Skeletal muscle cell (primary cell): ENCODE results near the gene SLC8A3.
A peak's percentile ranks its signal among the peaks of the same experiment; 100 is the strongest.
"Not testable (repeated sequence)": the region's sequence is repeated elsewhere in the genome, so short reads cannot be mapped to it uniquely, and the experiment has no call there.

Source experiments
- DNase-seq: peaks from one replicate; pipeline ENCODE4 v3.0.0-alpha.2; 2010; ENCODE audit warnings: low read depth
- H3K4me3 ChIP-seq: 2 replicates; pipeline ENCODE4 v1.5.1; 2011; ENCODE audit warnings: low read depth, mild to moderate bottlenecking, control low read depth, low read length, moderate library complexity

SLC8A3 gene, protein sequence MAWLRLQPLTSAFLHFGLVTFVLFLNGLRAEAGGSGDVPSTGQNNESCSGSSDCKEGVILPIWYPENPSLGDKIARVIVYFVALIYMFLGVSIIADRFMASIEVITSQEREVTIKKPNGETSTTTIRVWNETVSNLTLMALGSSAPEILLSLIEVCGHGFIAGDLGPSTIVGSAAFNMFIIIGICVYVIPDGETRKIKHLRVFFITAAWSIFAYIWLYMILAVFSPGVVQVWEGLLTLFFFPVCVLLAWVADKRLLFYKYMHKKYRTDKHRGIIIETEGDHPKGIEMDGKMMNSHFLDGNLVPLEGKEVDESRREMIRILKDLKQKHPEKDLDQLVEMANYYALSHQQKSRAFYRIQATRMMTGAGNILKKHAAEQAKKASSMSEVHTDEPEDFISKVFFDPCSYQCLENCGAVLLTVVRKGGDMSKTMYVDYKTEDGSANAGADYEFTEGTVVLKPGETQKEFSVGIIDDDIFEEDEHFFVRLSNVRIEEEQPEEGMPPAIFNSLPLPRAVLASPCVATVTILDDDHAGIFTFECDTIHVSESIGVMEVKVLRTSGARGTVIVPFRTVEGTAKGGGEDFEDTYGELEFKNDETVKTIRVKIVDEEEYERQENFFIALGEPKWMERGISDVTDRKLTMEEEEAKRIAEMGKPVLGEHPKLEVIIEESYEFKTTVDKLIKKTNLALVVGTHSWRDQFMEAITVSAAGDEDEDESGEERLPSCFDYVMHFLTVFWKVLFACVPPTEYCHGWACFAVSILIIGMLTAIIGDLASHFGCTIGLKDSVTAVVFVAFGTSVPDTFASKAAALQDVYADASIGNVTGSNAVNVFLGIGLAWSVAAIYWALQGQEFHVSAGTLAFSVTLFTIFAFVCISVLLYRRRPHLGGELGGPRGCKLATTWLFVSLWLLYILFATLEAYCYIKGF

DNA sequence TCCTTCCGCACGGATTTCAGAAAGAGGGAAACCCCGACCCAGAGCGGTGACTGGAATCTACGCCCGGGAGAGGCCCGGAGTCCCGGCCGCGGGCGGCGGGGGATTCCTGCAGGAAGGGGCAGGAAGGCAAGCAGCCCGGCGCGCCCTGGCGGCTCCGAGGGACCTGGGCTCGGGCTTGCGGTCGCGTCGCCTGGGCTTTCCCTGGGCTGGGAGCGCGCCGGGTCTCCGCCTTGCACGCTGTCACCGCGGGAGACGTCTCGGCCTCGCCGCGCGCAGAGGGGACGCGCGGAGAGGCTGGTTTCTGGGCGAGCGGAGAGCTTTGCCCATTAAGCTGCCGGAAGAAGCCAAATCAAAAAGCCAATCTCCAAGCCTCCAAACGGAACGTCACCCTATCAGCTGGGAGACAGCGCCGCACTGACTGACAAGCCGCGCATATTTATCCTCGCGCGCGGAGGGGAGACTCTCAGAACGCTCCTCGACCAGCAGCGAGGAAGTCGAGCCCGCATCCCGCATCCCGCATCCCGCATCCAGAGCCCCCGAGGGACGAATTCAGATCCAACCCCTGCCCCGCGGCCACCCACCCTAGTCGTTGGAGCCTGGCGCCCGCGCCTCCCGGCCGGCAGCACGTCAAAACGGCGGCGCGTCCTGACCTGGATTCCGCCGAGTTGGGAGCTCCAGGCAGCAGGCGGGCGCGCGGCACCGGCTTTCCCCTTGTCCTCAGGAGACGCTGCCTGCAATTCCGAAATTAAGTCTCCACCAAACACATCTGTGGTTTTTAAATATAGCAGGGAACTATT lies at the start of gene SLC8A3:
Gene SLC8A3 (minus strand): TSS at position 293 of the 797 bp plus-strand sequence. CDS start 20,529 bp downstream, outside the sequence.
- DNase-seq = no peak
- H3K4me3 ChIP-seq = peak within 1 kb of the TSS; percentile 66

DNA sequence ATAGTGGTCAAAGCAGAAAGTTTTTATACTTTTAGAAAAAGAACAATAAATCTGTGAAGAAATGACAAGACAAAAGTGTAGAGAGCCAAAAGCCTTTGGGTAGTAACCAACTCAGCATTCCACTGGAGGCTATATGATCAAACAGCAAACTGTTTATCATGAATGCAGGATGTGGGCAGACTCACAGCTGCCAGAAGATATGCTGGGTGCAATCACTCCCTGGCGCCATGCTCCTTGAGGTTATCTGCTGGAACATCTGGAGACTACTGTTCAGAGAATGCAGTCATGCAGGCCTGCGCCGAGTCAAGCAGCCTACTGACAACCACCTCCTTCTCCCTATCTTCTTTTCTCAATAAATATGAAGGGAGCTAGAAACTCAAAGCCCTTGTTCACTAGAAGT lies 49.0 kb upstream of the SLC8A3 start:
- no peak overlapping the region for H3K4me3 ChIP-seq
- no peak for DNase-seq

DNA sequence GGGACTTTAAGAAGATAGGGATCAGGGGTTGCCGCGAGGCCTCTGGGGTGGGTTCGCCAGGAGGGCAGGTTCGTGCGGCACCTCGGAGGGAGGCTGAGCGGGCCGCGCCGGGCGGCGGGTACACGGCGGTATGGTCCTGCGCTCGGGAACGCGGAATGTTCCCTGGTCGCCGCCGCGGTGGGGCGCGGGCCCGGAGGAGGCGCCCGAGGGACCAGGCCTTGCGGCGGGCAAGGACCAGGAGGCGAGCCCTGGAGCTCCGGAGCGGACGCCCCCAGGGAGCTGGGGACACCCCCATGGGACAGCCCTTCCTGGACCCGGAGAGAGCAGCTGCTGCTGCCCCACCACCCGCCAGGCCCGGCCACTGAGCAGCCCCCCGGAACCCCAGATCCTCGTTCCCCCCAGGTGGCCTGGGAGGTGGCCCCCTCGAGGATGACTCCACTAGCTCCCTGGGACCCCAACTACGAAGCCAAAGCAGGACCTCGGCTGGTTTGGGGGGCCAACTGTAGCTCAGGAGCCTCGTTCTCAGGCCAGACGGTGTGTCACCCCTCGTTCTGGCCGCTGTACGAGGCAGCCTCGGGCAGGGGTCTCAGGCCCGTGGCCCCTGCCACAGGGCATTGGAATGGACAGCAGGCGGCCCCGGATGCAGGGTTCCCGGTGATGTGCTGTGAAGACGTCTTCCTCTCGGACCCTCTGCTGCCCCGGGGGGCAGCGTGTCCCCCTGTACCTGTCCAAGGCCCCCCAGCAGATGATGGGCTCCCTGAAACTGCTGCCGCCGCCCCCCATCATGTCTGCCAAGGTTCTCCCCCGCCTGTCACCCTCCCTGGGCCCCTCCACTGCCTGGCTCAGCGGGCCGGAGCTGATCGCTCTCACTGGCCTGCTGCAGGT lies 45.6 kb upstream of the SLC8A3 start:
- H3K4me3 ChIP-seq = no peak overlapping the region
- DNase-seq = no peak

DNA sequence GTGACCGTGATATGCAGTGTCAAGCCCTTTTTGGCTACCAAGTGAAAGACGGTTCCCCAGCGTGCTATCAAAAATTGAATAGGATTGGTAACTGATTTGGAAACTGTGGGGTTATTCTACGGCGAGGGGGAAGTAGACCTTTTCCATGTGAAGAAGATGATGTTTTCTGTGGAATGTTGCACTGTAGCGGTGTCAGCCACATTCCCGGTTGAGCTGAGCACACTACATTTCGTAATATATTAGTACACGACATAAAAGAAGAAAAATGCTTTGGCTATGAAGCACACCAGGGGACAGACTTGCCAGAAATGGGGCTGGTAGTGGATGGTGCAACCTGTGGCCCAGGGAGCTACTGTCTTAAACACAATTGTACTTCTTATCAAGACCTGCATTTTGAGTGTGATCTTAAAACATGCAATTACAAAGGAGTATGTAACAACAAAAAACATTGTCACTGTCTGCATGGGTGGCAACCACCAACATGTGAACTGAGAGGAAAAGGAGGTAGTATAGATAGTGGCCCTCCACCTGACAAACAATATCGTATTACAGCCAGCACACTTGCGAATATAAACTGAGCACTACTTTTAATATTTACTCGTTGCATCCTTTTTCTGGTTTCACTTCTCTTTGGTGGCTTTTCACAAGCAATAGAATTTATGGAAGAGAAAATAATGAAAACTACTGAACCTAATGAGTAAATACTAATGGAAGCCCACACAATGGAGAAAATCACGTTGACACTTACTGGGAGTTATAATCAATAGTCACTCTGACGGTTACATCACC lies 43.2 kb upstream of the SLC8A3 start:
- DNase-seq, H3K4me3 ChIP-seq: not testable (repeated sequence)

DNA sequence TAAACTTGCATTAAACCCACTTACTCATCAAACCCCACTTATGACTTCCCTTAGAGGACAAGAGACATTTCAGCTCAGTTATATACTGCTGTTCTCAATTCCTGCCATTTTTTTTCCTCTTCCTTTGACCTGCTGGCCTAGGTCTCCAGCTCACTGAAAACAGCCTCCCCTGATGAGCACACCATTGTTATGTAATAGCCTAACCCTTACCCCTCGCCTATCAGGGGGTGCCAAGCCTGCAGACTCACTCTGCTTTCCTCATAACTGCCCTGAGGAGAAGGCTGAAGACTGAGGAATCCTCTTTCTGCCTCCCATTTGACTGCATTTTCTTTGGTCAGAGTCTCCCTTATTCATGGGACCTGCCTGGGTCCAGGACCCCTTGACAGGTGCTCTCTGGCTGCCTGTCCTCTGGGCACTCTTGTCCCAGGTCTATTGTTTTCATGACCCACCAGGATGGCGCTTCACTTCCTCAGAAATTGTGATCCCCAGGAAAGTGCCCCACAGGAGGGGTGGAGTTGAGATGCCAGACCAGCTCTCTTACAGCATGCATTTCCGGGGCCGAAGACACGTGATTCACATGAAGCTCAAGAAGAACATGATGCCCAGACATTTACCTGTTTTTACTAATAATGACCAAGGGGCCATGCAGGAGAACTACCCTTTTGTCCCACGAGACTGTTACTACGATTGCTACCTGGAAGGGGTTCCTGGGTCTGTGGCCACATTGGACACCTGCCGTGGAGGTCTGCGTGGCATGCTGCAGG lies 41.3 kb upstream of the SLC8A3 start:
- DNase-seq, H3K4me3 ChIP-seq: not testable (repeated sequence)

DNA sequence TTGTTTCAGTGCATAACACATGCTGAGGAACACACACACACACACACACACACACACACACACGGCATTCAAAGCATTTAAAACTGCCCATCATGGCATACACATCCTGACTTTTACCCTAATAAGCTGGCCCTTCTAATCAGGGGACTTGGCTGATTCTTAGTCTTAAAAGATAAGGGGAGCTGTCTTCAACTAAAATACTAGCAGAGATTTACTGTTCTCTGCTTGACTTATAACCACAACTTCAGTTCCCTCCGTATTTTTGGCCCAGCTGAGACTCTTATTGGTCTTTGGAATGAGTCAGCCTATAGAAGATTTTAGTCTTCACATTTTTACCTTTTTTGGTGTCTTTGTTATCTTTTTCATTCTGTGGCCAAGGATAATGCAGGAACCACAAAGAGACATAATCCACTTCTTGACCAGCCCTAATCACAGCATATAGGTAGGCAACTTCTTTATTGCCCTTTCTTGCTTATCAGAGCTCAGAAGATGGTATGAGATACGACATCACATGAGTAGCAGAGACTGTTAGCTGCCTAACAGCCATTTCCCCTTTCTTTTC lies 25.1 kb upstream of the SLC8A3 start:
- DNase-seq = no peak
- no peak overlapping the region for H3K4me3 ChIP-seq

DNA sequence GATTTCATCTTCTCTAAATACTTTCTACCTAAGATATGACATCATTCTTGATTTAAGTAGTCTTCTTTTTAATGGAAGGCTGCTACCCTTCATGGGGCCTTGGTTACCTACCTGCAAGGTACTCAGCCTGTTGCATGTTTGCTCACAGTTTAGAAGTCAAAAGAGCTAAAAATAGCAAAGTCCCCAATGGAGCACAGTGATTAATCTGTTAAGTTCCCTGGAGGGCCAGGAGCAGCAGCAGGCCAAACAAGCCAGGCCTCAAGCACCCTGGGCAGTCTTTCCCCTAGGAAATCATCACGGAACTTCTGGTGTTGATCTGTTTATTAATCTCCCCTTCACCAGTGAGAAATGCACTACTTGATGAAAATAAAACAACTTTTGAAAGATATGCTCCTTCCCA lies 24.0 kb upstream of the SLC8A3 start:
- H3K4me3 ChIP-seq = no peak overlapping the region
- no peak for DNase-seq

DNA sequence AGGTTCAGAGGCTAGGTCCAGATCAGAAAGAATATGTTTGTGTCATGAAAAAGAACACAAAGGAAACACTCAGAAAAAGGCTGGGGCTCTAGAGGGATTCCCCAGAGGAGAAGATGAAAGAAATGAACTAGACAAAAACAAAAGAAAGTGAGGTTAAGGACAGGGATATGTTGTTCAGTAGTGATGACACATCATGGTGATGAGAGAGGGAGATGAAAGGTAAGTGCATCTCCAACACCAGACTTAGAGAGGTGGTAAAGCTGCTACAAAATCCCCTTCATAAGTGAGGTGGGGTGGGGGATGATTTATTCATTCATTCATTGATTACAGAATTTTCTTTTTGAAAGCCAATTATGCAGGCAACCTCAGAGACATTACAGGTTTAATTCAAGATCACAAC lies 19.6 kb upstream of the SLC8A3 start:
- no peak overlapping the region for H3K4me3 ChIP-seq
- no peak for DNase-seq

DNA sequence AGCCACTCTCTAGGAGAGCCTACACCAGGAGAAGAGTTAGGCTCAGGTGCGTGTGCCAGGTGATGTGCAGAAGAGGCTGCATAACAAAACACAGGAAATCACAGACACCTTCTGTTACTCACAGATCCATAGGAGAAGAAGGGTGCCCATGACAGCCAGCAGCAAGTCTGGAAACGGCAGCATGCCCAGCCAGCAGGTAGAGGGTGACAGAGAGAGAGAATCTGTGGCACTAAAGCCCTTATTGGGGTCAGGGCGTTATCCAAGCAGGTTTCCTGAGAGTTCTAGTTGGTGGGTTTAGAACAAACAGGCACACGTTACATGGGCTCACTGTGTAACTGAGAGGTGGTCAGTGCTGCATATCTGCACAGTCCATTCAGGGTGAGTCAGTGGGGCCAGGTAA lies 14.9 kb upstream of the SLC8A3 start:
- DNase-seq = no peak
- no peak overlapping the region for H3K4me3 ChIP-seq

DNA sequence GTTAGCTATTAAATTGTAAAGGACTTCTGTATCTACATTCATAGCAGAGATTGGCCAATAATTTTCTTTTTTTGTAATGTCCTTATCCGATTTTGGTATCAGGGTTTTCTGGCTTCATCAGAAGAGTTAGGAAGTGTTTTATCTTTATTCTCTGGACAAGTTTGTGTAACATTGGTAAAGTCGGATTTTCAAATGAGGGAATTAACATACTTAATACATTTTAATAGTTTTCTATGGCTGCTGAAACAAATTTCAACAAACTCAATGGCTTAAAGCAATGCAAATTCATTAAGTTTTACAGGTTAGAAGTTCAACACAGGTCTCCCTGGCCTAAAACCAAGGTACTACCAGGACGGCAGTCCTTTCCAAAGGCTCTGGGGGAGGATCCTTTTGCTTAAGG lies 13.2 kb upstream of the SLC8A3 start:
- DNase-seq = no peak
- H3K4me3 ChIP-seq = no peak overlapping the region

DNA sequence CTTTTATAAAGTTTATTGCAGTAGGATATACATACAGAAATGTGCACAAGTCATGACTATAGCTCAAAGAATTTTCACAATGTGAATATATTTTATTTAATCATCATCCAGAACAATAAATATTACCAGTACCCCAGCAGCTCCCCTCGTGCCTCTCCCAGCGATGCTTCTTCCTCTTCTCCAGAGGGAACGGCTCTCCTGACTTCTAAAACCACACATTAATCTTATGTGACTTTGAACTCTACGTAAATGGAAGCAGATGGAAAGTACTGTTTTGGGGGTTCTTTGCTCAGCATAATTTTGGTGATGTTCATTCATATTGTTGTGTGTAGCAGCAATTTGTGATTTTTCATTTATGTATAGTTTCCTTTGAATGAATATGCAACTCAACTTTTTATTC lies 4.6 kb upstream of the SLC8A3 start:
- DNase-seq = no peak
- H3K4me3 ChIP-seq = no peak overlapping the region

DNA sequence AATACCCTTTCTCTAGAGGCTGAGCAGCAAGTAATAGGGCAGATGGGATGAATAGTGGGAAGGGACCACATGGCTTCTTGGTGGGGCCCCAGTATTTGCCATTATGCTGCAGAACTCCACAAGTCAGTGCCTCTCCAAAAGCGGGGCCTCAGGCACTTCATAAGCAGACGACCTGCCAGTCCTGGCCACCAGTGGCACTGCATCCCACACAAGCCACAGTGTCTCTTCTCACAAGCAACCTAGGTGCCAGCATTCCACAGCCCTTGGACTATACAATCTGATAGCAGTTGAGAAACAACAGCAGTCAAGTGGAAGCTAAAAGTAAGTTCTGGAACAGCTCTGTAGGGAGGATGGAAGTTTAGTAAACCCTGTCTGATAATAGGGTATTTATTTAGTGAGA lies 4.2 kb upstream of the SLC8A3 start:
- no peak for DNase-seq
- H3K4me3 ChIP-seq = no peak overlapping the region

DNA sequence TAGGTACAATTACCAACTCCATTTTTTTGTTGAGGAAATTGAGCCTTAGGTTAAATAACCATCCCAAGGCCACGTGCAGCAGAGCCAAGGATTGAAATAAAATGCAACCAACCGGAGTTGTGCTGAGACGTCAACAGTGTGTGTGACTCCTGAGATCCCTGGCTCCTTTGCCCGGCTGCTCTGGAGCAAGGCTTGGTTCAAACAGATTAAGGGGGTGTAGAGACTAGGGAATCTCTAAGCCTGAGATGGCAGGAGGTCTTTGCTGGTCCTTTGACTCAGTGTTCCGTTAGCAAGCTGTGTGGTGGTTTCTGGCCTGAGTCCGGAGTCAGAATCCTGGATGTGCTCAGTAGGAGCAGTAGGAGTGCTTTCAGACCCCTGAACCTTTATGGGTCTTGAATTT lies 1.4 kb upstream of the SLC8A3 start:
- DNase-seq = no peak
- H3K4me3 ChIP-seq = no peak overlapping the region

DNA sequence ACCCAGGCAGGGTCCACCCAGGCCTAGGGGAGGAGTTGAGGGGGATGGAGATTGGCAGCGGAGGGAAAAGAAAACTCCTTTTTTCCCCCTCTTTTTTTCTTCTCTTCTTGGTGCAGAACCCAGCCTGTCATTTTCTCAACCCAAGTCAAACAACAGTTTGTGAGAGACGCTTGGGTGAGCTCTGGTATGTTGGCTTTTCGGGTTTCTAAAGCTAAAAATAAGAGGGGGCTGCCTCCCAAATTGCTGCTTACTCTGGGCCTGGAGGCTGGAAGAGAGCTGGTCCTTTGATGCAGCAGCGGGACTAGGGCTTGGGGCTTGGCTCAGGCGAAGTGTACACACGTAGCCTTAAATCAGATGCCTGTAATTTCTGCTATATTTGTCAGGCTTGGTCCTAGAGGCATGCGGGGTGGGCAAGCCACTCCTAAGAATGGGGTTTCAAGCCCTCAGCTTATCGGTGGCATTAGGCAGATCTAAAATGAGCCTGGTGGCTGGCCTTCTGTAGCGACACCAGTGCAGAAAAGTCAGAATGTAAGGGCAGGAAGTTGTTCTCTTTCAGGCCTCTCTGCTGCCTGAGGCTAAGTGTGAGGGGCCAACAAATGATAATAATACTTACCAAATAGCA lies 816 bp upstream of the SLC8A3 start:
- no peak for DNase-seq
- peak overlapping the region; percentile 66 for H3K4me3 ChIP-seq

DNA sequence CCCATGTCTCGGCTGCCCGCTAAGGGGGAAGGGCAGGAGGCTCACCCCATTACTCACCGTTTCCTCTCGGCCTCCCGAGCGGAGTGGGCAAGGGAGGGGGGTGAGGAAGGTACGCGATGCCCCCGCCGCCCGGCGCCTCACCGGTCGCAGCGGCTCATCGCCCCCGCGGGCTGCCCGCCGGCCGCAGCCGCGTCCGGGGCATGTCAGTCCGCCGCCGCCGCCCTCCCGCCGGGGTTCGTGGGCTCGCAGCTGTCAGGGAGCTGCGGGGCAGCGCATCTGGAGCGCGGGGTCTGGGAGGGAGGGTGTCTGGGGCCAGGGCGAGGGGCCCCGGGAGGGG lies 461 bp downstream of the SLC8A3 start:
- DNase-seq = no peak
- peak overlapping the region; percentile 66 for H3K4me3 ChIP-seq

DNA sequence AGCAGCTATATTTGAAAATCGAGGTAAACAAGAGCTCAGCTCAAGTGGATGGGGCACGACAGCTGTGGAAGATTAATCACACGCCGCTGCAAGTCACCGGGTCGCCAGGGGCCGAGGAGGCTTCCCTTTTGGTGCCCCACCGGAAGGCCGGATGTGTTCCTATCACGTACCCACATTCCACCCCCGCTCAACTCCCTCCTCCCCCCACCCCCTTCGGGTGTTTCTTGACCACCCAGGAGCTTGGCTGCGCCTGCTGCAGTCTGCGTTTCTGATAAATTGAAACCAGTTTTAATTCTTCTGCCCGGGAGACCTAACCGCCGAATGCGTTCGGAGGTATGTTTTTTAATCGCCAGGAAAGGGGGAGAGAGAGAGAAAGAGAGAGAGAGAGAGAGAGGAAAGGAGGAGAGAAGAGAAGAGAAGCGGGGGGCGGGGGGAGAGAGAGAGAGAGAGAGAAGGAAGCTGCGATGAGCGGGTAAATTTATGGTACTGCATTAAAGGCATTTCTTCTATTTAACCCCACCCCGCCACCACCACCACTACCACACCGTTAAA lies 1.8 kb downstream of the SLC8A3 start:
- DNase-seq = peak; percentile 20
- H3K4me3 ChIP-seq = peak overlapping the region; percentile 66

DNA sequence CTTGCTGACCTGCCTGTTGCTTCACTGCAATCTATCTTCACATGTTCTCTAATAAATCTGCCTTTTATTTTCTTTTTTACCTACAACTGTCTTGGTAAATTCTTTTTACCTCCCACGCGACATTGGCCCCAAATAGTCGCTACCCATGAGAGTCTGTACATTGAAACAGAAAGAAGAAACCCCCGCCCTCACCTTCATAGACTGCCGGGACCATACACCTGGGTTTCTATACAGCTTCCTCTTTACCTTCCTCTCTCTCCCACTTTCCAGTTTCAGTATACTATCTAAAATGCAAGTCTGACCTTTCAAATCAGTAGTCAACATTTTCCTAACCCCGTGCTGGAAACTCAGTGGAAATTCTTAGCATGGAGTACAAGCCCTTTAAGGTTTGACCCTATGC lies 4.8 kb downstream of the SLC8A3 start:
- no peak for DNase-seq
- no peak overlapping the region for H3K4me3 ChIP-seq
